HG02884 (cell line): Measurements from ENCODE around the gene LSM7.

Source experiments
- ATAC-seq: cut with Tn5 transposase; IDR thresholded peaks from one replicate; pipeline ENCODE4 v1.9.1; 2021; ENCODE audit warnings: mild to moderate bottlenecking, moderate library complexity; ENCODE audit not compliant: unreplicated experiment

The LSM7 gene

GRCh38 chr19:2305452-2306280, 22.7 kb downstream of the LSM7 start:
- ATAC-seq, result no peak

GRCh38 chr19:2303211-2303798, 25.1 kb downstream of the LSM7 start:
- ATAC-seq, result no peak

- ATAC-seq, result no peak
Observed at GRCh38 chr19:2302319-2303210, 25.8 kb downstream of the LSM7 start.

- no peak for ATAC-seq
Observed at GRCh38 chr19:2300533-2300932, 27.9 kb downstream of the LSM7 start.

- ATAC-seq, result no peak
Observed at GRCh38 chr19:2296141-2296540, 32.2 kb downstream of the LSM7 start.

- ATAC-seq, result no peak
Observed at GRCh38 chr19:2294687-2295335, 33.6 kb downstream of the LSM7 start.

- ATAC-seq, result no peak
Observed at GRCh38 chr19:2291185-2291751, 37.1 kb downstream of the LSM7 start.

GRCh38 chr19:2290441-2291184, 37.8 kb downstream of the LSM7 start:
- no peak for ATAC-seq

GRCh38 chr19:2289714-2290435, 38.5 kb downstream of the LSM7 start:
- ATAC-seq, result no peak

- ATAC-seq, result no peak
Observed at GRCh38 chr19:2288818-2289713, 39.3 kb downstream of the LSM7 start.

GRCh38 chr19:2288338-2288817, 40.0 kb downstream of the LSM7 start:
- ATAC-seq, result no peak

GRCh38 chr19:2287585-2288337, 40.6 kb downstream of the LSM7 start:
- no peak for ATAC-seq

GRCh38 chr19:2286402-2287140, 41.8 kb downstream of the LSM7 start:
- ATAC-seq, result no peak

- ATAC-seq, result no peak
Observed at GRCh38 chr19:2283835-2284507, 44.4 kb downstream of the LSM7 start.

GRCh38 chr19:2282862-2283237, 45.5 kb downstream of the LSM7 start:
- no peak for ATAC-seq
